Measurements from ENCODE around the gene CAPZA2.

Gene CAPZA2

DNA sequence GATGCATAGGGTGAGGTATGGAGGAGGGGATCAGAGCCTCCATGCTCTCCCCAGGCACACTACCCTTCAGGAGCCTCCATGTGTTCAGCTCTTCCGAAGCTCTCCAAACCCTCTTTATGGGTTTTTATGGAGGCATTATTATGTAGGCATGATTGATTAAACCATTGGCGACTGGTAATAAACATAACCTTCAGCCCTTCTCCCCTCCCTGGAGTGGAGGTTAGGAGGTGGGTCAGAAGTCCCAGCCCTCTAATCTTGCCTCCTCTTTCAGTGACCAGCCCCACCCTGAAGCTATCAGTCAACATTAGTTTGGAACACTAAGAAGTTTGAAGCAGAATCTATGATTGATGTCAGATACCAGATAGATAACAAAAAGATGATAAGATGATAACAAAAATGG lies 23.3 kb downstream of the CAPZA2 start:
- in situ Hi-C loops (cut with MboI; ENCODE audit: low sequenced_read_pairs, unreplicated experiment): no loop called here
- DNase-seq (ENCODE audit: low spot score): no peak
- TF ChIP-seq, protein P1, sequence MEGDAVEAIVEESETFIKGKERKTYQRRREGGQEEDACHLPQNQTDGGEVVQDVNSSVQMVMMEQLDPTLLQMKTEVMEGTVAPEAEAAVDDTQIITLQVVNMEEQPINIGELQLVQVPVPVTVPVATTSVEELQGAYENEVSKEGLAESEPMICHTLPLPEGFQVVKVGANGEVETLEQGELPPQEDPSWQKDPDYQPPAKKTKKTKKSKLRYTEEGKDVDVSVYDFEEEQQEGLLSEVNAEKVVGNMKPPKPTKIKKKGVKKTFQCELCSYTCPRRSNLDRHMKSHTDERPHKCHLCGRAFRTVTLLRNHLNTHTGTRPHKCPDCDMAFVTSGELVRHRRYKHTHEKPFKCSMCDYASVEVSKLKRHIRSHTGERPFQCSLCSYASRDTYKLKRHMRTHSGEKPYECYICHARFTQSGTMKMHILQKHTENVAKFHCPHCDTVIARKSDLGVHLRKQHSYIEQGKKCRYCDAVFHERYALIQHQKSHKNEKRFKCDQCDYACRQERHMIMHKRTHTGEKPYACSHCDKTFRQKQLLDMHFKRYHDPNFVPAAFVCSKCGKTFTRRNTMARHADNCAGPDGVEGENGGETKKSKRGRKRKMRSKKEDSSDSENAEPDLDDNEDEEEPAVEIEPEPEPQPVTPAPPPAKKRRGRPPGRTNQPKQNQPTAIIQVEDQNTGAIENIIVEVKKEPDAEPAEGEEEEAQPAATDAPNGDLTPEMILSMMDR (IDR thresholded peaks at IDR 0.05; ENCODE audit: borderline replicate concordance, control extremely low read depth, extremely low read depth, insufficient read depth, missing control alignments): no peak

DNA sequence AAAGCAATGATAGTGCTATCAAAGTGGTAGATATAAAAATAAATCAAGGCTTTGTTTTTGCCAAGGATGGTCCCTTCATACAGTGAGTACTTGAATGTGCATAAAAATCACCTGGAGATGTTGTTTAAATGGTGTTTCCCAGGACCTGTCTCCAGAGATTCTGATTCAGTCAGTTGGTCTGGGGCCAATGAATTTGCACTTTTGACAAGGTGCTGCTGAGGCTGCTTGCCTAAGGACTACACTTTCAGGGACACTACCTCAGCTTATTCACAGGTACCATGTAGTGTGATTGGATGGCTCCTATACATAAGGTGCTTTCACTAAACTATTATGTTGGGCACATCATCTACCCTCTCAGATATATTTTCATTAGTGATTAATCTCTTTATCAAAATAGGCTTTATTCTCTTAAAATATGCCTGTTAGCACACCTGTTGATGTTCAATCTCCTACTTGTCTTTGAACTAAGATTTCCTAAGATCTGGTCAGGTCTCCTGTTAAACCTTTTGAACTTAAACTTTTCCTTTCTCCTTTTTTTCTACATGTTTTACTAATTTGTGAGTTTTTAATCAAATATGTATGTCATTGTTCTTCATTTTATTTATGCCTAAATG lies 24.3 kb downstream of the CAPZA2 start:
- TF ChIP-seq, protein P1 (IDR thresholded peaks at IDR 0.05; ENCODE audit: borderline replicate concordance, control extremely low read depth, extremely low read depth, insufficient read depth, missing control alignments): no peak
- no peak for DNase-seq (ENCODE audit: low spot score)
- in situ Hi-C loops (cut with MboI; ENCODE audit: low sequenced_read_pairs, unreplicated experiment): no loop called here

DNA sequence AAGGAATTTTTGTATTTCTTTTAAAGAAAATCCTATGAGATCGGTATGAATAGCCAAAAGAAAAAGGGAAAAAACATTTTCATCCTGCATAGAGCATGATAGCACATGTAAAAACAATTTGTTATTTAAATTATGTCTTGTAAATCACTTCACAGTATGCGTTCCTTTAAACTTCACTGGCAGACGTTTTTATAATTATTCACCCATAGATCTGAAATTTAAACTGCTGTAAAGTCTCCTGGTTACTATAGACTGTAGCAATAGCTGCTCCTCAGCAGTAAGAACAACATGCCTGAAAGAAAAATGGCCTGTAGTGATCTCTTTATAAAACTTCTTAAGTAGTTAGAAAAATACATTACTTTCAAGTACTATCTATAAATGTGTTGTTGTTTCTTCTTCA lies 26.5 kb downstream of the CAPZA2 start:
- in situ Hi-C loops (cut with MboI; ENCODE audit: low sequenced_read_pairs, unreplicated experiment): no loop called here
- TF ChIP-seq, protein P1 (IDR thresholded peaks at IDR 0.05; ENCODE audit: borderline replicate concordance, control extremely low read depth, extremely low read depth, insufficient read depth, missing control alignments): no peak
- no peak for DNase-seq (ENCODE audit: low spot score)

DNA sequence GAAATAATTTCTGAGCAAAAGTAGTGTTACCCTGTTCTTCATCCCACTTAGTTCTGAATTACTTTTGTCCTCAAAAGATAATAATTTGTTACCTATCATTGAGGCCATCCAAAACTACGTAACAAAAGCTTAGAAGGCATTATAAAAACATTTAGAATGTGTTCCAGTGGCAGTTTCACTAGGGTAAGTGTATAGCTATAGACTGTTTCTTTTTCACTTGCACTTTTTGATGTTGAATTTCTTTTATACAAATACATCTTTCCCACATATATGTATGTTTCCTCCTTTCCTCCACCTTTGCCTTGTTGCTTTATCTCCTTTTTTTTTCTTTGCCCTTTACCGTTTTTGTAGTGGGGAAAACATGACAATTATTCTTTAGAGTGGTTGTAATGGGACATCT lies 33.5 kb downstream of the CAPZA2 start:
- TF ChIP-seq, protein P1 (IDR thresholded peaks at IDR 0.05; ENCODE audit: borderline replicate concordance, control extremely low read depth, extremely low read depth, insufficient read depth, missing control alignments): no peak
- in situ Hi-C loops (cut with MboI; ENCODE audit: low sequenced_read_pairs, unreplicated experiment): no loop called here
- DNase-seq (ENCODE audit: low spot score): no peak

DNA sequence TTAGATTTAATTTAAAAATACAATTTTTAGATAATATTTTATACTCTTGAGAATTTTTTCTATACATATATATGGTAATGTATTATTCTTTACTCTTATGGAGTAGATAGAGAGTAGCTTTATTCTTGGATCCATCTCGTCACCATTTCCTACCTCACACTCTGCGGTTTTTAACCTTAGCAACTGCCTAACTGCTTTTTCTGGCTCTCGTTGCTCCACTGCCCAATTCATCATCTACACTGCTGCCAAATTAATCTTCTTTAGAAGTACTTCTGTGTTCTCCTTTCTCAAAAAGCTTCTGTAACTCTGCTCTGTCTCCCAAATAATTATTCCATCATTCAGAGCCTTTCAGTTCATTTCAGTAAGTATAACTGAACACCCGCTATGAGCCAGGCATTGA lies 35.3 kb downstream of the CAPZA2 start:
- no peak for DNase-seq (ENCODE audit: low spot score)
- in situ Hi-C loops (cut with MboI; ENCODE audit: low sequenced_read_pairs, unreplicated experiment): no loop called here
- TF ChIP-seq, protein P1 (IDR thresholded peaks at IDR 0.05; ENCODE audit: borderline replicate concordance, control extremely low read depth, extremely low read depth, insufficient read depth, missing control alignments): no peak

DNA sequence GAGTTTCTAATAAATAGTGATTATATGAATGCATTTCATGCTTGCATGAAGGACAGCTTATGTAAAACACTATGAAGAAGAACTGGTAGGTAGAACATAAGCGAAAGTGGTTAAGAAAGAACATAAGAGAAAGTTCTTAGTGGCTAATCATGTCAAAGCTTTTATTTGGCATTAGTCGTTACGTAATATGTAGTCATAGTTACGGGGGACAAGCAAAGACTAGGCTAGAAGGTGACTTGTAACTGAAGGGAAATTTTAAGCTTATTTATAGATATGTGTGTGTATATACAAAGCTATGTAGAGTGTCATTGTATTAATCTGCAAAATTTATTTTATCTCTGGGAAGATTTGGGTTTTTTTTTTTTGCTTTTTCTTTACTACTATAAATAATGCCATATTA lies 36.9 kb downstream of the CAPZA2 start:
- TF ChIP-seq, protein P1 (IDR thresholded peaks at IDR 0.05; ENCODE audit: borderline replicate concordance, control extremely low read depth, extremely low read depth, insufficient read depth, missing control alignments): no peak
- in situ Hi-C loops (cut with MboI; ENCODE audit: low sequenced_read_pairs, unreplicated experiment): no loop called here
- DNase-seq (ENCODE audit: low spot score): no peak
